Breast epithelium (tissue), 4 donors: Measurements from ENCODE around the gene MVB12B. TPM values are rescaled to one million over a fixed set of nuclear protein-coding genes. Genes with fewer than 3 reads are reported as not detected.

Experiments
- DNase-seq, 2 donors: peaks; one replicate each; pipeline ENCODE4 v3.0.0-alpha.2; 2019; ENCODE audit warnings: low spot score in 2 of 2
- H3K27ac ChIP-seq, 2 donors: fragments of 200-600 bp; sonication (generic) in 1 of 2; one replicate each; pipeline ENCODE4 v1.5.1; 2016 to 2019; ENCODE audit warnings: mild to moderate bottlenecking in 1 of 2
- H3K27me3 ChIP-seq, 2 donors: fragments of 200-600 bp; sonication (generic) in 1 of 2; one replicate each; pipeline versions ENCODE4 v1.5.1 to v1.6.0; 2017 to 2019; ENCODE audit warnings: control low read depth in 1 of 2, mild to moderate bottlenecking in 1 of 2
- H3K36me3 ChIP-seq: fragments of 200-600 bp; one replicate; pipeline ENCODE4 v1.5.1; 2019
- H3K4me1 ChIP-seq, 2 donors: fragments of 200-600 bp; sonication (generic); one replicate each; pipeline ENCODE4 v1.5.1; 2016 to 2019; ENCODE audit warnings: control low read depth in 1 of 2
- H3K4me3 ChIP-seq, 3 donors: fragments of 200-600 bp; sonication (generic); 1 replicate in 2 of 3; 2 replicates in 1 of 3; pipeline ENCODE4 v1.5.1; 2016 to 2019; ENCODE audit warnings: mild to moderate bottlenecking in 3 of 3, moderate library complexity in 2 of 3
- H3K9me3 ChIP-seq, 2 donors: fragments of 200-600 bp; sonication (generic) in 1 of 2; one replicate each; pipeline ENCODE4 v1.5.1; 2016 to 2019; ENCODE audit warnings: control low read depth in 1 of 2
- POLR2A ChIP-seq: fragments of 450-650 bp; IDR thresholded peaks from one replicate; pipeline ENCODE4 v1.6.1; 2016; ENCODE audit warnings: antibody characterized with exemption, mild to moderate bottlenecking, moderate library complexity
- POLR2AphosphoS5 ChIP-seq, 3 donors: sonication (generic); formaldehyde crosslinking; IDR thresholded peaks; one replicate each; pipeline ENCODE4 v1.6.1; 2017; ENCODE audit warnings: antibody characterized with exemption in 3 of 3
- intact Hi-C: fragments of 100-400 bp; cut with DNase I; formaldehyde crosslinking; loops from one replicate; pipeline ENCODE4 v1.15.1; 2023; ENCODE audit warnings: low total_unique reads
- total RNA-seq, 3 donors: library from RNA; depleted of rRNA; stranded (reverse); fragments of >200 nt; gene quantifications; one replicate each; pipeline ENCODE4 v1.1.0, GENCODE V29; 2016
- TF ChIP-seq, protein P1 (sequence below), 3 donors: fragments of 450-650 bp; IDR thresholded peaks; one replicate each; pipeline ENCODE4 v1.5.1; 2016 to 2017; ENCODE audit warnings: antibody characterized with exemption in 3 of 3, mild to moderate bottlenecking in 3 of 3, moderate library complexity in 3 of 3

The MVB12B gene
- total RNA-seq, 3 donors from 2014 or later, result 8.2 to 12.6 (median 9.9) TPM

- intact Hi-C loops, result no loop called here
These were observed 83.6 kb downstream of the MVB12B start for GRCh38 chr9:126410229-126410628.

GRCh38 chr9:126411225-126411947 is 84.8 kb downstream of the MVB12B start:
- H3K4me3 ChIP-seq, result peak overlapping the region in 2 of 3 donors; percentile 12 to 35
- intact Hi-C loops, result no loop called here
- no peaks in the 10 kb centered on the region for H3K9me3 ChIP-seq
- H3K27ac ChIP-seq, result peak overlapping the region in 1 of 2 donors; percentile 26
- no peaks in the 10 kb centered on the region for H3K27me3 ChIP-seq
- DNase-seq, result no peak
- TF ChIP-seq POLR2A (no peak), POLR2AphosphoS5 (IDR thresholded peaks at IDR 0.05) (no peak)
- TF ChIP-seq, protein P1, sequence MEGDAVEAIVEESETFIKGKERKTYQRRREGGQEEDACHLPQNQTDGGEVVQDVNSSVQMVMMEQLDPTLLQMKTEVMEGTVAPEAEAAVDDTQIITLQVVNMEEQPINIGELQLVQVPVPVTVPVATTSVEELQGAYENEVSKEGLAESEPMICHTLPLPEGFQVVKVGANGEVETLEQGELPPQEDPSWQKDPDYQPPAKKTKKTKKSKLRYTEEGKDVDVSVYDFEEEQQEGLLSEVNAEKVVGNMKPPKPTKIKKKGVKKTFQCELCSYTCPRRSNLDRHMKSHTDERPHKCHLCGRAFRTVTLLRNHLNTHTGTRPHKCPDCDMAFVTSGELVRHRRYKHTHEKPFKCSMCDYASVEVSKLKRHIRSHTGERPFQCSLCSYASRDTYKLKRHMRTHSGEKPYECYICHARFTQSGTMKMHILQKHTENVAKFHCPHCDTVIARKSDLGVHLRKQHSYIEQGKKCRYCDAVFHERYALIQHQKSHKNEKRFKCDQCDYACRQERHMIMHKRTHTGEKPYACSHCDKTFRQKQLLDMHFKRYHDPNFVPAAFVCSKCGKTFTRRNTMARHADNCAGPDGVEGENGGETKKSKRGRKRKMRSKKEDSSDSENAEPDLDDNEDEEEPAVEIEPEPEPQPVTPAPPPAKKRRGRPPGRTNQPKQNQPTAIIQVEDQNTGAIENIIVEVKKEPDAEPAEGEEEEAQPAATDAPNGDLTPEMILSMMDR (IDR thresholded peaks at IDR 0.05), result no peak
- H3K4me1 ChIP-seq, result no peaks in the 10 kb centered on the region
- H3K36me3 ChIP-seq, result no peaks in the 10 kb centered on the region

More at GRCh38 chr9:126410229-126410628, 83.6 kb downstream of the MVB12B start:
- DNase-seq, result no peak
- H3K27me3 ChIP-seq, result no peaks in the 10 kb centered on the region
- H3K4me3 ChIP-seq, result no peak overlapping the region
- no peak overlapping the region for H3K27ac ChIP-seq
- H3K36me3 ChIP-seq, result no peaks in the 10 kb centered on the region
- TF ChIP-seq POLR2A (no peak), POLR2AphosphoS5 (IDR thresholded peaks at IDR 0.05) (no peak)
- TF ChIP-seq, protein P1 (IDR thresholded peaks at IDR 0.05), result no peak
- H3K4me1 ChIP-seq, result no peaks in the 10 kb centered on the region
- H3K9me3 ChIP-seq, result no peaks in the 10 kb centered on the region

DNA sequence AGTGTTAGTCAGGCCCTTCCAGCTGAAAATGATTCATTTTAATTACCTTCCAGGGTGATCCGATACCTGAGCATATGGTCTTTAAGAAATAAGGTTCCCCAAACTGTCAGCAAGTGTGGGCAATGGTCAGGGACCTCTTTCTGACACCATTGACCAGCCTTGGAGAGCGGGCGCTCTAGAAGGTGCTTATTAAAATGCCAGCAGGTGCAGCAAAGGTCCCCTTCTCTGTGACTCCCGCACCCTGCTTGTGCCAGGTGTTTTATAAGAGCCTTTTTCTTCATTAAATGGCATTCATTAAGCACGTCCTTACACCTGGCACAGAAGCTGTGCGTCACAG is 85.3 kb downstream of the MVB12B start:
- Histone ChIP-seq H3K27ac (no peak overlapping the region), H3K4me3 (peak overlapping the region in 2 of 3 donors; percentile 12 to 35), H3K4me1 (no peaks in the 10 kb centered on the region), H3K9me3 (no peaks in the 10 kb centered on the region), H3K27me3 (no peaks in the 10 kb centered on the region), H3K36me3 (no peaks in the 10 kb centered on the region)
- intact Hi-C loops, result no loop called here
- DNase-seq, result no peak
- TF ChIP-seq, protein P1 (IDR thresholded peaks at IDR 0.05), result no peak
- no peak for TF ChIP-seq POLR2AphosphoS5 (IDR thresholded peaks at IDR 0.05)
- no peak for TF ChIP-seq POLR2A

- no peak for TF ChIP-seq POLR2AphosphoS5 (IDR thresholded peaks at IDR 0.05)
- no peak for TF ChIP-seq POLR2A
- TF ChIP-seq, protein P1 (IDR thresholded peaks at IDR 0.05), result no peak
- intact Hi-C loops, result no loop called here
- H3K36me3 ChIP-seq, result no peaks in the 10 kb centered on the region
These were observed 86.3 kb downstream of the MVB12B start for GRCh38 chr9:126412905-126413304.

GRCh38 chr9:126413391-126414068 is 86.9 kb downstream of the MVB12B start:
- intact Hi-C loops, result no loop called here
- DNase-seq, result no peak
- no peaks in the 10 kb centered on the region for H3K27me3 ChIP-seq
- H3K4me1 ChIP-seq, result no peaks in the 10 kb centered on the region
- TF ChIP-seq POLR2AphosphoS5 (IDR thresholded peaks at IDR 0.05), result no peak
- TF ChIP-seq POLR2A, result no peak
- TF ChIP-seq, protein P1 (IDR thresholded peaks at IDR 0.05), result no peak
- H3K36me3 ChIP-seq, result no peaks in the 10 kb centered on the region
- no peaks in the 10 kb centered on the region for H3K9me3 ChIP-seq
- H3K27ac ChIP-seq, result no peak overlapping the region
- H3K4me3 ChIP-seq, result no peak overlapping the region

More at GRCh38 chr9:126412905-126413304, 86.3 kb downstream of the MVB12B start:
- Histone ChIP-seq H3K4me1 (no peaks in the 10 kb centered on the region), H3K4me3 (no peak overlapping the region), H3K9me3 (no peaks in the 10 kb centered on the region), H3K27ac (no peak overlapping the region), H3K27me3 (no peaks in the 10 kb centered on the region)
- DNase-seq, result no peak
